Heart left ventricle (tissue), 16 donors: ENCODE data around the gene CDK8. TPM values are rescaled to one million over a fixed set of nuclear protein-coding genes. Genes with fewer than 3 reads are reported as not detected.

ENCODE experiments used
- ATAC-seq, 4 donors: fragments of 200-7000 bp; cut with Tn5 transposase; one replicate each; pipeline ENCODE4 v1.9.1; 2020 to 2022; ENCODE audit warnings: moderate library complexity in 4 of 4, mild to moderate bottlenecking in 3 of 4, moderate number of reproducible peaks in 1 of 4
- DNase-seq, 5 donors: peaks; one replicate each; pipeline ENCODE4 v3.0.0-alpha.2; 2020
- H3K27ac ChIP-seq, 12 donors: fragments of 200-600 bp; sonication (generic) in 4 of 12; one replicate each; pipeline versions ENCODE4 v1.5.0 to v1.8.0; 2016 to 2022; ENCODE audit warnings: mild to moderate bottlenecking in 2 of 12
- H3K27me3 ChIP-seq, 9 donors: fragments of 200-600 bp; sonication (generic) in 2 of 9; one replicate each; pipeline versions ENCODE4 v1.5.1 to v1.8.0; 2016 to 2022; ENCODE audit warnings: mild to moderate bottlenecking in 3 of 9
- H3K36me3 ChIP-seq, 9 donors: fragments of 200-600 bp; sonication (generic) in 2 of 9; one replicate each; pipeline versions ENCODE4 v1.5.0 to v1.8.0; 2018 to 2022; ENCODE audit warnings: mild to moderate bottlenecking in 2 of 9
- H3K4me1 ChIP-seq, 12 donors: fragments of 200-600 bp; sonication (generic) in 4 of 12; one replicate each; pipeline versions ENCODE4 v1.5.0 to v1.8.0; 2016 to 2022; ENCODE audit warnings: mild to moderate bottlenecking in 3 of 12
- H3K4me3 ChIP-seq, 12 donors: fragments of 200-600 bp; sonication (generic) in 4 of 12; one replicate each; pipeline versions ENCODE4 v1.5.0 to v1.8.0; 2017 to 2022; ENCODE audit warnings: mild to moderate bottlenecking in 9 of 12, moderate library complexity in 4 of 12
- H3K9me3 ChIP-seq, 12 donors: fragments of 200-600 bp; sonication (generic) in 4 of 12; one replicate each; pipeline versions ENCODE4 v1.5.0 to v1.8.0; 2016 to 2022; ENCODE audit warnings: mild to moderate bottlenecking in 1 of 12
- POLR2A ChIP-seq, 2 donors: fragments of 450-650 bp; IDR thresholded peaks; one replicate each; pipeline ENCODE4 v1.6.1; 2017; ENCODE audit warnings: antibody characterized with exemption in 2 of 2, mild to moderate bottlenecking in 2 of 2, moderate library complexity in 2 of 2
- WGBS, 4 donors: extraction: QIAGEN DNeasy Blood & Tissue Kit in 2 of 4; methylation state at CpG; one replicate each; pipeline versions ENCODE4 v1.1.5 to v1.1.7; 2013 to 2018; 5-methylcytosine and 5-hydroxymethylcytosine counted together
- intact Hi-C, 10 donors: fragments of 100-400 bp; cut with DNase I; formaldehyde crosslinking; loops; one replicate each; pipeline versions ENCODE4 v1.11.1 to v1.14.2; 2022
- polyA plus RNA-seq, 2 donors: library from polyadenylated mRNA; stranded (reverse); fragments of 200-250 nt; gene quantifications; one replicate each; pipeline ENCODE4 v1.2.3, GENCODE V29; 2013
- total RNA-seq, 9 donors: library from RNA; depleted of rRNA in 2 of 9; stranded (reverse); fragments of >200 nt in 2 of 9; fragmentation: NEBNext Ultra II Directional in 3 of 9; extraction: Animal tissue kit (Norgen Biotek cat#: 25700) in 3 of 9; gene quantifications; one replicate each; pipeline versions ENCODE4 v1.1.0 to v1.2.4, GENCODE V29; 2016 to 2023
- TF ChIP-seq, protein P1 (sequence below), 12 donors: fragments of 200-600 bp; sonication (generic) in 4 of 12; IDR thresholded peaks; one replicate each; pipeline versions ENCODE4 v1.5.0 to v1.8.0; 2018 to 2022; ENCODE audit warnings: antibody characterized with exemption in 12 of 12, mild to moderate bottlenecking in 5 of 12
- donor health status: ischemic (EF 13 %, LVEDD 7.1; RV severe dilation, severe dysfunction).
- donor health status: healthy with polysubstance abuse.
- donor health status: DM: no; HTN: yes; CAD: no.
- donor health status: DM: no; HTN: no; CAD: no.
- donor health status: ischemic (EF 25% LVEDD 6.9; RV normal size, moderate dysfunction).
- donor health status: ischemic (EF 25% LVEDD 5.7; RV mildly dilated, moderate dysfunction).
- donor health status: healthy.
- donor health status: DM: yes; HTN: yes; CAD: no.
- donor health status: ischemic (EF 35%, LVEDD 5.7; RV mildly dilated, moderate dysfunction).
- donor health status: nonischemic (EF 11% LVEDD 7.7; RV severe dilation, severe dysfunction).
- donor health status: DM: yes; HTN: yes; CAD: no.
- donor health status: PGD.
- donor health status: ischemic (EF 29% LVEDD 5.4; RV normal size, mild dysfunction).
- donor health status: nonischemic (EF 23%, LVEDD 6.1; RV moderate dilation, normal function).

Gene CDK8
- total and polyA plus RNA-seq, 11 donors, result 5.3 to 12.4 (median 9.9) TPM

- no peak for DNase-seq
- Histone ChIP-seq H3K27ac (no peak overlapping the region), H3K9me3 (no peaks in the 10 kb centered on the region), H3K4me1 (no peaks in the 10 kb centered on the region), H3K36me3 (peaks cover 0 to 60% (median 35%) of the 10 kb centered on the region in 9 donors), H3K4me3 (no peak overlapping the region), H3K27me3 (no peaks in the 10 kb centered on the region)
- intact Hi-C loops, result no loop called here
- WGBS, 4 donors, result 82 to 99% (median 86%) methylated on average over 6 of the region's 6 CpGs
- peak in 2 of 4 donors; percentile 11 to 18 for ATAC-seq
- no peak for TF ChIP-seq POLR2A (IDR thresholded peaks at IDR 0.05)
- TF ChIP-seq, protein P1, sequence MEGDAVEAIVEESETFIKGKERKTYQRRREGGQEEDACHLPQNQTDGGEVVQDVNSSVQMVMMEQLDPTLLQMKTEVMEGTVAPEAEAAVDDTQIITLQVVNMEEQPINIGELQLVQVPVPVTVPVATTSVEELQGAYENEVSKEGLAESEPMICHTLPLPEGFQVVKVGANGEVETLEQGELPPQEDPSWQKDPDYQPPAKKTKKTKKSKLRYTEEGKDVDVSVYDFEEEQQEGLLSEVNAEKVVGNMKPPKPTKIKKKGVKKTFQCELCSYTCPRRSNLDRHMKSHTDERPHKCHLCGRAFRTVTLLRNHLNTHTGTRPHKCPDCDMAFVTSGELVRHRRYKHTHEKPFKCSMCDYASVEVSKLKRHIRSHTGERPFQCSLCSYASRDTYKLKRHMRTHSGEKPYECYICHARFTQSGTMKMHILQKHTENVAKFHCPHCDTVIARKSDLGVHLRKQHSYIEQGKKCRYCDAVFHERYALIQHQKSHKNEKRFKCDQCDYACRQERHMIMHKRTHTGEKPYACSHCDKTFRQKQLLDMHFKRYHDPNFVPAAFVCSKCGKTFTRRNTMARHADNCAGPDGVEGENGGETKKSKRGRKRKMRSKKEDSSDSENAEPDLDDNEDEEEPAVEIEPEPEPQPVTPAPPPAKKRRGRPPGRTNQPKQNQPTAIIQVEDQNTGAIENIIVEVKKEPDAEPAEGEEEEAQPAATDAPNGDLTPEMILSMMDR (IDR thresholded peaks at IDR 0.05), result no peak
These were observed 152.9 kb downstream of the CDK8 start for GRCh38 chr13:26406791-26407190.

GRCh38 chr13:26411206-26411605 lies 157.3 kb downstream of the CDK8 start:
- DNase-seq (no peak), ATAC-seq (no peak)
- H3K4me3 ChIP-seq, result no peak overlapping the region
- H3K27ac ChIP-seq, result no peak overlapping the region
- no peaks in the 10 kb centered on the region for H3K27me3 ChIP-seq
- no peaks in the 10 kb centered on the region for H3K4me1 ChIP-seq
- H3K9me3 ChIP-seq, result peaks cover 0 to 17% (median 0%) of the 10 kb centered on the region in 12 donors
- H3K36me3 ChIP-seq, result peaks cover 0 to 16% (median 4%) of the 10 kb centered on the region in 9 donors
- 85 to 88% (median 87%) methylated on average over 3 of the region's 3 CpGs for WGBS, 4 donors
- intact Hi-C loops, result no loop called here
- TF ChIP-seq, protein P1 (IDR thresholded peaks at IDR 0.05), result no peak
- TF ChIP-seq POLR2A (IDR thresholded peaks at IDR 0.05), result no peak

GRCh38 chr13:26412263-26412662 lies 158.3 kb downstream of the CDK8 start:
- no peak overlapping the region for H3K4me3 ChIP-seq

GRCh38 chr13:26412936-26413716 lies 159.2 kb downstream of the CDK8 start:
- TF ChIP-seq, protein P1 (IDR thresholded peaks at IDR 0.05), result no peak
- TF ChIP-seq POLR2A (IDR thresholded peaks at IDR 0.05), result no peak
- Histone ChIP-seq H3K36me3 (peaks cover 0 to 5% (median 0%) of the 10 kb centered on the region in 9 donors), H3K27me3 (no peaks in the 10 kb centered on the region), H3K27ac (no peak overlapping the region), H3K4me3 (no peak overlapping the region), H3K4me1 (no peaks in the 10 kb centered on the region), H3K9me3 (peaks cover 0 to 17% (median 0%) of the 10 kb centered on the region in 12 donors)
- no peak for DNase-seq
- intact Hi-C loops, result no loop called here
- no peak for ATAC-seq
- WGBS, 4 donors, result 81 to 86% (median 84%) methylated on average over 5 of the region's 5 CpGs

More at GRCh38 chr13:26412263-26412662, 158.3 kb downstream of the CDK8 start:
- TF ChIP-seq POLR2A (IDR thresholded peaks at IDR 0.05), result no peak
- TF ChIP-seq, protein P1 (IDR thresholded peaks at IDR 0.05), result no peak
- Histone ChIP-seq H3K27ac (no peak overlapping the region), H3K27me3 (no peaks in the 10 kb centered on the region), H3K36me3 (peaks cover 0 to 5% (median 0%) of the 10 kb centered on the region in 9 donors), H3K9me3 (peaks cover 0 to 17% (median 0%) of the 10 kb centered on the region in 12 donors), H3K4me1 (no peaks in the 10 kb centered on the region)
- intact Hi-C loops, result no loop called here
- ATAC-seq, result no peak
- no peak for DNase-seq
- 30 to 73% (median 51%) methylated on average over 1 of the region's 1 CpG for WGBS, 4 donors
